Activated T-helper 1 cell treated with anti-CD3 and anti-CD28 coated beads, Interleukin-12 subunit alpha, Interleukin-12 subunit beta, Interleukin-2, Interleukin-4 antibody, amounts not matched to agents 30 ng/mL and 10 ng/mL and 1 ng/mL, durations not matched to agents 14 hours and 24 hours and 36 hours (primary cell): ENCODE results near the gene KCNK7. TPM values are rescaled to one million over a fixed set of nuclear protein-coding genes. Genes with fewer than 3 reads are reported as not detected.

Experiments used
- DNase-seq: peaks from one replicate; pipeline ENCODE4 v3.0.0; 2021; ENCODE audit warnings: low spot score
- H3K27ac Mint-ChIP-seq: one replicate; pipeline ENCODE4 v1.8.0; 2021; ENCODE audit warnings: mild to moderate bottlenecking, mixed read lengths
- H3K27me3 Mint-ChIP-seq: one replicate; pipeline ENCODE4 v1.8.0; 2022; ENCODE audit warnings: mild to moderate bottlenecking, moderate library complexity, mixed read lengths; ENCODE audit not compliant: insufficient read depth
- H3K36me3 Mint-ChIP-seq: one replicate; pipeline ENCODE4 v1.8.0; 2021; ENCODE audit warnings: low read depth, mixed read lengths
- H3K4me1 Mint-ChIP-seq: one replicate; pipeline ENCODE4 v1.8.0; 2021; ENCODE audit warnings: low read depth, mixed read lengths
- H3K4me3 Mint-ChIP-seq: one replicate; pipeline ENCODE4 v1.8.0; 2021; ENCODE audit warnings: mild to moderate bottlenecking, moderate library complexity, mixed read lengths
- H3K9me3 Mint-ChIP-seq: one replicate; pipeline ENCODE4 v1.8.0; 2021; ENCODE audit warnings: mixed read lengths
- intact Hi-C: fragments of 100-400 bp; cut with micrococcal nuclease; formaldehyde crosslinking; loops from one replicate; pipeline ENCODE4 v1.15.1; 2024
- total RNA-seq: library from RNA; stranded (reverse); gene quantifications from 2 replicates; pipeline ENCODE4 v1.2.3, GENCODE V29; 2022

Gene KCNK7
- total RNA-seq, 1 donor from 2014 or later = 1.6 TPM

DNA sequence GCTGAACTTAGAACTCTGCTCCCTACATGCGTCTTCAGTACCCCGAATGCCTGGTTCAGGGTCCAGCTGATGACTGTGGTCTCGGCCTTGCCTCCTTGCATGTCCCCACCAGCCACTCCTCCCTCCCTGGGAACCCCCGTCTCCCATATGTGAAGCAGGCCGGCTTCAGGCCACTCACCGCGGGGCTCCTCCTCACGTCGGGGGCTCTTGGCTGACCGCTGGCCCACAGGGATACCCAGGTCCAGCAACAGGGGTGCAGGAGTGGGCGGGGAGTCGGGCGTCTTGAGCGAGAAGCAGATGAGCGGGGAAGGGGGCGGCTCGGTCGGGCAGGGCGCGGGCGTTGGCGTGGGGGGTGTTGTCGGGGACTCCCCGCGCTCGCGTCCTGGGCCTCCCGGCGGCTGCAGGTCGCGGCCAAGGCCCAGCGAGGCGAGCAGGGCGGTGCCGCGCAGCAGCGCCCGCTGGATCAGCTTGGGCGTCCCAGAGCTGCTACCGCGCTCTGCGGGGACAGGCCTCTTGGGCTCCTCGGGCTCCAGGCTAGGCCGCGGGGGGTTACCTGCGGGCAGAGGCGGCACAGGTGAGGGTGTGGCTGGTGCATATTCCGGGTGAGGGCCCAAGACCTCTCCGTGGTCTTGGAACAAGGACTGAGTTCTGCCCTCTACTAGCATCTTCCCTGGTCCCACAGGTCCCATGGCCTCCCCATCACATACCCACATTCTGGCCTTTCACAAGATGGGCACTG, 3.8 kb upstream of the KCNK7 start:
- no peak overlapping the region for H3K4me3 Mint-ChIP-seq

DNA sequence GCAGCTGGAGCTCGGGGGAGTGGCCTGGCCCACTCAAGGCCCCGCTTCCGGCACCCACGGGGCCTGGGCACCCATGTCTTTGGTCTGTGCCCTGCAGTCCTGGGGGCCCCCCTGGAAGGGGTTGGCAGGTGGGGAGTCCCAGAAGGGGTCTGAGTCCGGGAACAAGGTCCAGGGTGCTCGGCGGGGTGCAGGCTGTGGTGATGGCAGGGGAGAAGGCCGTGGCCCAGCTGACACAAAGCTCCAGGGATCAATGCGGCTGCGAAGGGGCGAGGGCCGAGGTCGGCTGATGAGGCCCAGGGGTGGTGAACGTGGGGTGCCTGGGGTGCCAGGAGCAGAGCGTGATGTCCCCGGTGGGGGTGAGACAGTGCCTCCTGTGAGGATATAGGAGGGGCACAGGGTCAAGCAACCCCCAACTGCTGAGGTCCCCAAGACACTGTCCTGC, 2.7 kb upstream of the KCNK7 start:
- H3K27me3 Mint-ChIP-seq = no peaks in the 10 kb centered on the region
- H3K9me3 Mint-ChIP-seq = no peaks in the 10 kb centered on the region
- H3K27ac Mint-ChIP-seq = no peak overlapping the region
- peaks cover 14% of the 10 kb centered on the region for H3K4me1 Mint-ChIP-seq
- H3K36me3 Mint-ChIP-seq = peaks cover 15% of the 10 kb centered on the region
- intact Hi-C loops = no loop called here
- no peak overlapping the region for H3K4me3 Mint-ChIP-seq
- DNase-seq = no peak

More for the DNA sequence above, 3.8 kb upstream of the KCNK7 start:
- H3K36me3 Mint-ChIP-seq = peaks cover 19% of the 10 kb centered on the region
- no peaks in the 10 kb centered on the region for H3K9me3 Mint-ChIP-seq
- peaks cover 14% of the 10 kb centered on the region for H3K4me1 Mint-ChIP-seq
- no peak overlapping the region for H3K27ac Mint-ChIP-seq
- H3K27me3 Mint-ChIP-seq = no peaks in the 10 kb centered on the region
- intact Hi-C loops = no loop called here
- no peak for DNase-seq

DNA sequence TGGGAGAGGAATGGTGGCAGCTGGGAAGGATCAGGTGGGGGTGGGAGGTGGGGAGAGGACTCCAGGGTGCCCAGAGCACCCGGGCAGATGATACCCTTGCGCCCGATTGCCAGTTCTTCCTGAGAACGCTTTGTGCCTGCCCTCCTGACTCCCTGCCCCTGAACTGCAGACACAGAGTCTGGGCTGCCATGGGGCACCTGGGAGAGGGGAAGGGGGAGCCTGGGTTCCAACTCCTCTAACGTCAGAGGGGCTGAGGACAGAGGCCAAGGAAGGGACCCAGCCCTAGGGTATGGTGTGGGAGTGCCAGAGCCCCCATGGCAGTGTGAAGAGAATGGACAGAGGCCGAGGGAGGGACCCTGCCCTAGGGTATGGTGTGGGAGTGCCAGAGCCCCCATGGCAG, 920 bp upstream of the KCNK7 start:
- peaks cover 11% of the 10 kb centered on the region for H3K36me3 Mint-ChIP-seq
- DNase-seq = no peak
- H3K27me3 Mint-ChIP-seq = no peaks in the 10 kb centered on the region
- peak overlapping the region; percentile 1 for H3K27ac Mint-ChIP-seq
- H3K4me1 Mint-ChIP-seq = peaks cover 14% of the 10 kb centered on the region
- no peak overlapping the region for H3K4me3 Mint-ChIP-seq
- intact Hi-C loops = no loop called here
- no peaks in the 10 kb centered on the region for H3K9me3 Mint-ChIP-seq

DNA sequence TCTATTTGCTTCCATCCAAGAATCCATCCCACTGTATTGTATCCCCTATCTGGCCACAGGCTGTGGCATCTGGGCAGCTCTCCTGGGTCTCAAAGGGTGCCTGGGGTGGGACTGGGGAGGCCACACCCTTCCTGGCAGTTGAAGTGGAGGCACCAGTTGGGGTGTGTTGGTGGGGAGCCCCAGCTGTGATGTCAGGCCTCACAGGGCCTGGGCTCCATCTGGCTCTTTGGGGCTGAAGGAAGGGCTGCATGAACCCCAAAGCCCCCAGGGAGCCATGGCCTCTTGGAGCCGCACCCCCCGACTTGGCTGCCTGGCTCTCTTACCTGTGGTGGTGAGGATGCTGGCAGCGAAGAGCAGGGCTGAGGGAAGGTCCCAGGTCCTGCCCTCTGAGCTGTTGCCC, 469 bp downstream of the KCNK7 start:
- intact Hi-C loops = no loop called here
- no peak for DNase-seq
- peaks cover 18% of the 10 kb centered on the region for H3K36me3 Mint-ChIP-seq
- peak overlapping the region; percentile 29 for H3K27ac Mint-ChIP-seq
- H3K27me3 Mint-ChIP-seq = no peaks in the 10 kb centered on the region
- H3K9me3 Mint-ChIP-seq = no peaks in the 10 kb centered on the region
- H3K4me1 Mint-ChIP-seq = peaks cover 14% of the 10 kb centered on the region
- peak overlapping the region; percentile 35 for H3K4me3 Mint-ChIP-seq

DNA sequence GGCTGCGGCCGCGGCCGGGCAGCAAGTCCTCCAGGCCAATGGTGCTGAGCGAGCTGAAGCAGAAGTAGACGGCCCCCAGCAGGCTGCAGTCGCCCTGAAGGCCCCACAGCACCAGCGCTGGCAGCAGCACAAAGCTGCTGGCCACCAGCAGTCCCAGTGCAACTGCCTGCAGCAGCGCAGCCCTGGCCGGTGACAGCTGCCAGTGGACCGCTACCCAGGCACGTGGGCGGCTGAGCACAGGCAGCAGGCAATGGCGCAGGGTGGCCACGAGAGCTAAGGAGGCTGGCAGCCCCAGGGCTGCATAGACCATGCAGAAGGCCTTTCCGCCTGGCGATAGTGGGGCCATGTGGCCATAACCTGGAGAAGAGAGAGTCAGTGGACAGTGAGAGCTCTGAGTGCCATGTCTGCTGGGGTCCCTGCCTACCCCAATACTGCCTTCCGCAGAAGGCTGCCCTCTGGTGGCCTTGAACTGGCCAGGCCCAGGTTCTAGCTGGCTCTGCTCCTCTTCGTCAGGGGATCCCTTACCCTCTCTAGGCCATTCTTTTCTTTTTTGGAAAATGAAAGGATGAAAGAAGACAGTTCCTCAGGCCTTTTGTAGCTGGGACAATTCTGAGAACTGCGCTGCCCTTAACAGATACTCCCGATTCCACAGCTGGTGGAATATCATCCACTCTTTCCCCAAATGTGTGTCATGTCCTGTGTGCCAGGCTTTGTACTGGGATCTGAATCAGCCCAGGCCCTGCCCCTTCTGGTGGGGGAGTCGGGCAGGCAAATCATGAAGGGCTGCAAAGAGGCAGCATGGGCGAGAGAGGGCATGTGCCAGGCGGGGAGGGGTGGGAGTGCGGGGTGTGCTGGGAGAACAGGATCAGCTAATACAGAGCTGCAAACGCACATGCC, 1.8 kb downstream of the KCNK7 start:
- intact Hi-C loops = no loop called here
- peaks cover 19% of the 10 kb centered on the region for H3K4me1 Mint-ChIP-seq
- H3K27ac Mint-ChIP-seq = peak overlapping the region; percentile 23
- H3K27me3 Mint-ChIP-seq = no peaks in the 10 kb centered on the region
- no peaks in the 10 kb centered on the region for H3K9me3 Mint-ChIP-seq
- no peak for DNase-seq
- peaks cover 18% of the 10 kb centered on the region for H3K36me3 Mint-ChIP-seq
- no peak overlapping the region for H3K4me3 Mint-ChIP-seq

DNA sequence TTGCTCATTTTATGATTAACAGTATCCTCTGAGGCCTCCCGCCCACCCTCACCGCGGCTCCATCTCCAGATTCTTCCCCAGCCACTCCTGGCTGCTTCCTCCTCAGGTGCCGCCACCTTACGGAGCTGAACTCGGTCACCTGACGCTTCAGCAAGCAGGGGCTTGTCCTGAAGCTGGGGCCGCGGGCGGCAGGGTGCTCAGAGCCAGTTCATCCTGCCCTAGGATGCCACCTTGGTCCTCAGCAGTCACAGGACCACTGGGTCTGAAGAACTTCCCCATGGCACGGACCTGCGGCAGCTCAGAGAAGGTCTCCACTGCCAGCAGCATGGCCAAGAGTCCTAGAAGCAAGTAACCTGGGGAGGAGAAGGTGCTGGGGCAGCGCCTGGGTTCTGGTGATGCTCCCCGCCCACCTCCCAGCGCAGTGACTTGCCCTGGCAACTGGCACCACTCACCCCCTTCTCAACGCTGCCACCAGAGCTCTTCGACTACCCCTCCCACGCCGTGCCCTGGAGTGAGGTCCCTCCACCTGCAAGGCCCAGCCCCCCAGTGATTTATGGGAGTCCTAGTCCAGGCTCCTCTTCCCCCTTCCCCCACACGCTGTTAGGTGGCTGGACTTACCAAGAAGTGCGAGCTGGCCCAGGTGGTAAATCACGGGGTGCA, 2.6 kb downstream of the KCNK7 start:
- H3K27me3 Mint-ChIP-seq = no peaks in the 10 kb centered on the region
- DNase-seq = no peak
- no peak overlapping the region for H3K27ac Mint-ChIP-seq
- H3K4me1 Mint-ChIP-seq = peaks cover 27% of the 10 kb centered on the region
- peaks cover 24% of the 10 kb centered on the region for H3K36me3 Mint-ChIP-seq
- no peak overlapping the region for H3K4me3 Mint-ChIP-seq
- no peaks in the 10 kb centered on the region for H3K9me3 Mint-ChIP-seq
- intact Hi-C loops = no loop called here

DNA sequence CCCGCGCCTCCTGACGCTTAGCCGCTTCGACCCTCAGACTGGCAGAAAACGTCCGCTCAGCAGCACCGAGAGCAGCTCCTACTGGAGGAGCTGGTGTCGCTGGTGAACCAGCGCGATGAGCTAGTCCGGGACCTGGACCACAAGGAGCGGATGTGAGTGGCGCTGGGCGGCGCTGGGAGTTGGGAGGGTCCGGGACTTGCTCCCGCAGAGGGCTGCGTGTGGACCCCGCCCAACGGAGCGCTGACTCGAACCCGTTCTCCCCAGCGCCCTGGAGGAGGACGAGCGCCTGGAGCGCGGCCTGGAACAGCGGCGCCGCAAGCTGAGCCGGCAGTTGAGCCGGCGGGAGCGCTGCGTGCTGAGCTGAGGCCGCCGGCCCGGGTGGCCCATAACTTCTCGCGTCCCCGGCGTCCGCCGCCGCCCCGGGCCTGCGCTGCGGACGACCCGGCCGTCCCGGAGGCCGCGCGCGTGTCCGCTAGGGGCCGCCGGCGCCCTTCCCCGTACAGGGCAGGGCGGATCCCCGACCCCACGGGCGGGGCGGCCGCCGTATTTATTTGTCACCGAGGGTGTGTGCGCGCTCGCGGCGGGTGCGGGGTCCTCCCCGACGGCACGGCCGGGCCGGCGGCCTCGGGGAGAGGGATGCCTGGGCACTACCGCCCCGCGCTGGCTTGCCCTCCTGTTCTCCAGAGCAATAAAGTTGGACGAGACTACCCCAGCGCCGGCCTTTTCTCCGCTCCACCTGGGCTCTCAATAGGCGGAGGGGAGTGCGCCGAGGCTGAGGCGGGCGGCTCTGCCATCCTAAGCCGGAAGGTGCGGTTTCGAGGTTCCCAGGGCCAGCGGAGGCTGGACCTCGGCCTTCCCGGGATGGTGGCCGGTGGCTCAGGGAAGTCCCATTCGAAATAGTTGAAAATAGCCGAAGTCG, 3.4 kb downstream of the KCNK7 start:
- Mint-ChIP-seq H3K4me3 (no peak overlapping the region), H3K4me1 (peaks cover 35% of the 10 kb centered on the region)
- intact Hi-C loops = no loop called here

DNA sequence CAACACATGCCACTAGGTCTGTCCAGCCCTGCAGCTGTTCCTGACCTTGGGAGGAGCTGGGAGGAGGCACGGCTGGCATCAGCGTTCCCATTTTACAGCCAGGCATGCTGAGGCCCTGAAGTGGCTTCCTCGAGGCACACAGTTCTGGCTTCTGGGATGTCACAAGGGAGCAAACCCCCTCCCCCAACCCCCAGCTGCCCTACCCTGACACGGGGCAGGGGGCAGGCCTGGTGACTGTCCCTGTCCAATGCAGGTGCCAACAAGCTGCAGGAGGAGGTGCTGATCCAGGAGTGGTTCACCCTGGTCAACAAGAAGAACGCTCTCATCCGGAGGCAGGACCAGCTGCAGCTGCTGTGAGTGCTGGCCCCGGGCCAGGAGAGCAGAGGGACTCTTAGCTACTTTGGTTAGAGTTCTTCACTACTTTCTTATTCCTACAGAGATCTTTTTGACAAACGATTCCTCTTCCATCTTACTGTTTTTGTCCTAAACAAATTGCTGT, 5.3 kb downstream of the KCNK7 start:
- peaks cover 33% of the 10 kb centered on the region for H3K36me3 Mint-ChIP-seq
- peak overlapping the region; percentile 2 for H3K27ac Mint-ChIP-seq
- intact Hi-C loops = no loop called here
- H3K4me3 Mint-ChIP-seq = no peak overlapping the region
- H3K27me3 Mint-ChIP-seq = no peaks in the 10 kb centered on the region
- H3K9me3 Mint-ChIP-seq = no peaks in the 10 kb centered on the region
- no peak for DNase-seq
- H3K4me1 Mint-ChIP-seq = peaks cover 37% of the 10 kb centered on the region

More for the DNA sequence above, 3.4 kb downstream of the KCNK7 start:
- no peaks in the 10 kb centered on the region for H3K9me3 Mint-ChIP-seq
- H3K36me3 Mint-ChIP-seq = peaks cover 25% of the 10 kb centered on the region
- DNase-seq = no peak
- H3K27me3 Mint-ChIP-seq = no peaks in the 10 kb centered on the region
- no peak overlapping the region for H3K27ac Mint-ChIP-seq

DNA sequence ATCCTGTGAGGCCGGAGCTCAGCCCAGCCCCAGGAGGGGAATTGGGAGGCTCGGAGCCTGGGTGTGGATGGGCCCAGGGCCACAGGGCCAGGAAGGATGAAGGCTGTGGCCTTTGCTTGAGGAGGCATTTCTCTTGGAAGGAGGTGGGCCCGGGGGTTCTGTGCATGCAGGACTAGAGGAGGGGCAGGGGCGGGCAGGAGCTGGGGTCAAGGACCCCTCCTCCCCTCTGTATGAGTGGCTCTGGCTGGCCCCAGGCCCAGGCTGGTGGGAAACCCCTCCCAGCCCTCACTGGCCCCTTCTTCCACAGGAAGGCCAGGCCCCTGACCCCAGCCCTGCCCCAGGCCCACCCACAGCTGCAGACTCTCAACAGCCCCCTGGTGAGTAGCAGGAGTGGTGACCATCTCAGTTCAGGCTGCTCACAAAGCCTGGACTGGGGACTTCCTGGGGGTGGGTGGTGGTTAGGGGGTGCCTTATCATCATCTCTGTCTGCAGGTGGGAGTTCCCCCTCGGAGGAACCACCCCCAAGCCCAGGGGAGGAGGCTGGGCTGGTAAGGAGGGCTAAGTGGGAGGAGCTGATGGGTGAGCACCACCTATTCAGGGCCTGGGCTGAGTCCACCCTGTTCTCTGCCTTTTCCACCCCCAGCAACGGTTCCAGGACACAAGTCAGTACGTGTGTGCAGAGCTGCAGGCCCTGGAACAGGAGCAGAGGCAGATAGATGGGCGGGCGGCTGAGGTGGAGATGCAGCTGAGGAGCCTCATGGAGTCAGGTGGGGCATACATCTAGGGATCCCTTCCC, 6.0 kb downstream of the KCNK7 start:
- intact Hi-C loops = no loop called here
- no peak for DNase-seq
- H3K27ac Mint-ChIP-seq = peak overlapping the region; percentile 94

DNA sequence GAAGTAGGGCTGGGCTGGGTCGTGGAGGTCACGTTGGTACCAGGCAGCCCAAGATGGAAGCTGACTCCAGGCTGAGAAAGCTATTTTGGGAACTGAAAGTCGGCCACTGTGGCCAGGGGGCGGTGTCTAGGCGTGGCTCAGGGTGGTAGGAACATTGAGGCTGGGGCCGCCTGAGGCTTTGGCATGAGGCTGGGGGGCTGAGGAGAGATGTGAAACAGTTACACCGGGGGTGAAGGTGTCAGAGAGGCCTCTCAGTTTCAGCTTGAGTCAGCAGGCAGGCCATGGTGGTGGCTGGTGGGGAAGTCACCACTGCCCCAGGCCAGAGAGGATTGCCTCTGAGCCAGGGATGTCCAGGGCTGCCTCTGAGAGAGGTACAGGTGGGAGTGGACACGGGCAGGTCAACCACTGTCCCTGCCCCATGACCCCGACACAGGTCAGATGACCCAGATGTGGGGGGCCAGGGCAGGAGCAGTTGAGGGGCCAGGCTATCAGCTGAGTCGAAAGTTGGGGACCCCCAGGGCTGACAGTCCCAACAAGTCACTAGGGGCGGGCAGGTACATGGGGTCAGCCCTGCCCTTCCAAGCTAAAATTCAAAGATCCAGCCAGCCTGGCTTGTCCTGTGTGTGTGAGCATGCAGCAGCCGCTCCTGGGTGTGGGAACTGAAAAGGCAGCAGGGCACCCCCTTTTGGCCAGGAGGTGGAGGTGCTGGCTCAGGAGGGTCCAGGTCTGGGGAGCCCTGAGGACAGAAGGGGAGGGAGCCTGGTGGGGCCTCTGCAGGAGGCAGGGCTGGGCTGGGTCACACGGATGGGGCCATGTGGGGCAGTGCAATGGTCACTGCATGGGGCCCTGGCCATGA, 7.2 kb downstream of the KCNK7 start:
- peak; percentile 67 for DNase-seq
- H3K27ac Mint-ChIP-seq = peak overlapping the region; percentile 94
- H3K36me3 Mint-ChIP-seq = peaks cover 40% of the 10 kb centered on the region
- no peaks in the 10 kb centered on the region for H3K27me3 Mint-ChIP-seq
- H3K9me3 Mint-ChIP-seq = no peaks in the 10 kb centered on the region
- peak overlapping the region; percentile 66 for H3K4me3 Mint-ChIP-seq
- peaks cover 31% of the 10 kb centered on the region for H3K4me1 Mint-ChIP-seq
- intact Hi-C loops = loop anchor here (1.0 kb wide), 5 partner anchors 13 to 206 kb away; partner anchors contain the start of genes PCNX3 and SLC25A45

More for the DNA sequence above, 6.0 kb downstream of the KCNK7 start:
- peaks cover 31% of the 10 kb centered on the region for H3K4me1 Mint-ChIP-seq
- no peaks in the 10 kb centered on the region for H3K27me3 Mint-ChIP-seq
- H3K9me3 Mint-ChIP-seq = no peaks in the 10 kb centered on the region
- peaks cover 33% of the 10 kb centered on the region for H3K36me3 Mint-ChIP-seq
- H3K4me3 Mint-ChIP-seq = no peak overlapping the region

DNA sequence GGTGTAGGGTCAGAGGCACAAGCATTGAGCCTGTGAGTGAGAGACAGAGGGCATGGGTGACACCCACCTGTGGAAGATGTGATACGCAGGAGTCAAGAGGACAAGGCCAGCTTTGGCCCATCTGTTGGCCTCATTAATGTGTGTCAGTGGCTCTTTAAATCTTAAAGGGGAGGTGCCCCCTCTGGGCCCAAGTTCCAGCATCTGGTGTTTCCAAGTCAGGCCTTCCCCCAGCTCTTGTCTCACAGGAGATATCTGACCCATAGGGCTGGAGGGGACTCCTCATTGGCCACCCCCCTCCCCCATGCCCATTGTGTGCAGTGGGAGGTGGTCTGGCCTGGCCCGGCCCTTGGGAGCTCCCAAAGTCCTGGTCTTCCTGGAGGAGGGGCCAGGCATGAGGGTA, 8.9 kb downstream of the KCNK7 start:
- H3K4me3 Mint-ChIP-seq = peak overlapping the region; percentile 22
- intact Hi-C loops = no loop called here
- H3K27ac Mint-ChIP-seq = peak overlapping the region; percentile 63
- no peaks in the 10 kb centered on the region for H3K27me3 Mint-ChIP-seq
- H3K36me3 Mint-ChIP-seq = peaks cover 53% of the 10 kb centered on the region
- DNase-seq = no peak
- peaks cover 43% of the 10 kb centered on the region for H3K4me1 Mint-ChIP-seq
- no peaks in the 10 kb centered on the region for H3K9me3 Mint-ChIP-seq
